ENCODE measurements around the gene SETD1A.
"Not testable (repeated sequence)": the region's sequence is repeated elsewhere in the genome, so short reads cannot be mapped to it uniquely, and the experiment has no call there.

The SETD1A gene

GRCh38 chr16:30930160-30930571 is 27.4 kb upstream of the SETD1A start:
- DNase-seq: no peak

- no peak for DNase-seq
Observed at GRCh38 chr16:30931068-30931650, 26.4 kb upstream of the SETD1A start.

- peak; percentile 35 for DNase-seq
Observed at GRCh38 chr16:30934827-30935557, 22.6 kb upstream of the SETD1A start.

GRCh38 chr16:30937692-30938091 is 19.9 kb upstream of the SETD1A start:
- DNase-seq: no peak

GRCh38 chr16:30939571-30939970 is 18.0 kb upstream of the SETD1A start:
- not testable (repeated sequence) for DNase-seq

- peak; percentile 72 for DNase-seq
Observed at GRCh38 chr16:30941600-30942425, 15.7 kb upstream of the SETD1A start.

GRCh38 chr16:30942426-30942806 is 15.1 kb upstream of the SETD1A start:
- no peak for DNase-seq

- DNase-seq: no peak
Observed at GRCh38 chr16:30944352-30944751, 13.2 kb upstream of the SETD1A start.

- DNase-seq: no peak
Observed at GRCh38 chr16:30946671-30947540, 10.6 kb upstream of the SETD1A start.

GRCh38 chr16:30947541-30947858 is 10.1 kb upstream of the SETD1A start:
- DNase-seq: no peak

GRCh38 chr16:30947859-30948666 is 9.5 kb upstream of the SETD1A start:
- peak; percentile 46 for DNase-seq

GRCh38 chr16:30948667-30949649 is 8.6 kb upstream of the SETD1A start, which contains the start of gene ORAI3:
Gene ORAI3 (plus strand): TSS chr16:30949068. CDS start chr16:30949290, 222 bp downstream.
- peak; percentile 67 for DNase-seq

- DNase-seq: peak; percentile 27
Observed at GRCh38 chr16:30949650-30950515, 7.7 kb upstream of the SETD1A start.

GRCh38 chr16:30950516-30951065 is 7.0 kb upstream of the SETD1A start:
- DNase-seq: no peak

- no peak for DNase-seq
Observed at GRCh38 chr16:30951193-30951592, 6.4 kb upstream of the SETD1A start.

GRCh38 chr16:30951750-30952149 is 5.8 kb upstream of the SETD1A start:
- no peak for DNase-seq

GRCh38 chr16:30953111-30953510 is 4.4 kb upstream of the SETD1A start:
- DNase-seq: no peak

- DNase-seq: peak; percentile 63
Observed at GRCh38 chr16:30953511-30954124, 3.9 kb upstream of the SETD1A start.

GRCh38 chr16:30954993-30955392 is 2.6 kb upstream of the SETD1A start:
- DNase-seq: no peak

All from CD4-positive, alpha-beta T cell treated with Interferon gamma for 1 hour (primary cell).